SK-N-SH (cell line): ENCODE measurements around the gene DNAJC15. TPM values are rescaled to one million over a fixed set of nuclear protein-coding genes. Genes with fewer than 3 reads are reported as not detected.

Source experiments
- CTCF ChIA-PET: fragments of 300-600, 350-600 bp; formaldehyde crosslinking; extraction: SDS; loops from one replicate; lab custom pipeline; 2021; lab: Yijun Ruan, JAX
- POLR2A ChIA-PET: fragments of 350-600 bp; sonication (Branson Sonifier 250); formaldehyde crosslinking; extraction: SDS; loops from one replicate; lab custom pipeline; 2020; ENCODE audit warnings: antibody characterized with exemption, inconsistent platforms; lab: Yijun Ruan, JAX
- DNase-seq: peaks from one replicate; pipeline ENCODE4 v3.0.0; 2012
- H2AFZ ChIP-seq: fragments of 200-600 bp; sonication (generic); 2 replicates; pipeline ENCODE4 v1.8.1; 2016; ENCODE audit warnings: antibody characterized with exemption, mild to moderate bottlenecking, low read depth
- H3F3A ChIP-seq: fragments of 200-600 bp; sonication (generic); replicated peaks from 2 replicates; pipeline ENCODE3; 2016; ENCODE audit warnings: antibody characterized with exemption, mild to moderate bottlenecking; ENCODE audit not compliant: insufficient read depth
- H3K27ac ChIP-seq, 2 experiments: fragments of 200-500 bp in 1 of 2; fragments of 200-600 bp in 1 of 2; sonication (Bioruptor generic) in 1 of 2; sonication (generic), shearing (Covaris generic) in 1 of 2; 2 replicates each; pipeline versions ENCODE4 v1.5.1 to v1.6.1; 2014 to 2016; ENCODE audit warnings: low read depth in 2 of 2, inconsistent platforms in 1 of 2, low read length in 1 of 2, mild to moderate bottlenecking in 1 of 2, mixed read lengths in 1 of 2
- H3K27me3 ChIP-seq: fragments of 200-600 bp; sonication (generic), shearing (Covaris generic); 2 replicates; pipeline ENCODE4 v1.6.1; 2016; ENCODE audit warnings: mixed run types; ENCODE audit not compliant: insufficient read depth
- H3K36me3 ChIP-seq, 2 experiments: fragments of 200-500 bp in 1 of 2; fragments of 200-600 bp in 1 of 2; sonication (Bioruptor generic) in 1 of 2; sonication (generic) in 1 of 2; replicated peaks in 1 of 2; 2 replicates each; pipeline versions ENCODE3 to v1.5.1; 2014 to 2016; ENCODE audit warnings: low read length in 1 of 2, mild to moderate bottlenecking in 1 of 2; ENCODE audit not compliant: insufficient read depth in 2 of 2, control insufficient read depth in 1 of 2
- H3K4me1 ChIP-seq, 2 experiments: fragments of 200-500 bp in 1 of 2; fragments of 200-600 bp in 1 of 2; sonication (Bioruptor generic) in 1 of 2; sonication (generic), shearing (Covaris generic) in 1 of 2; 2 replicates each; pipeline versions ENCODE4 v1.5.1 to v1.6.1; 2014 to 2016; ENCODE audit warnings: low read depth in 1 of 2, low read length in 1 of 2, mixed run types in 1 of 2; ENCODE audit not compliant: insufficient read depth in 2 of 2, control insufficient read depth in 1 of 2
- H3K4me2 ChIP-seq: fragments of 200-600 bp; sonication (generic), shearing (Covaris generic); 2 replicates; pipeline ENCODE4 v1.6.1; 2017; ENCODE audit warnings: mixed run types
- H3K4me3 ChIP-seq, 2 experiments: fragments of 200-500 bp in 1 of 2; fragments of 200-600 bp in 1 of 2; sonication (Bioruptor generic) in 1 of 2; sonication (generic), shearing (Covaris generic) in 1 of 2; 2 replicates each; pipeline versions ENCODE4 v1.5.1 to v1.8.1; 2014 to 2016; ENCODE audit warnings: low read depth in 2 of 2, inconsistent platforms in 1 of 2, low read length in 1 of 2, mild to moderate bottlenecking in 1 of 2, mixed read lengths in 1 of 2, moderate library complexity in 1 of 2
- H3K79me2 ChIP-seq: fragments of 200-600 bp; sonication (generic); 2 replicates; pipeline ENCODE4 v1.8.1; 2017; ENCODE audit warnings: mild to moderate bottlenecking; ENCODE audit not compliant: insufficient read depth
- H3K9ac ChIP-seq: fragments of 200-600 bp; sonication (generic); 2 replicates; pipeline ENCODE4 v1.6.1; 2017; ENCODE audit warnings: mixed run types
- H3K9me2 ChIP-seq: fragments of 200-600 bp; sonication (generic); 2 replicates; pipeline ENCODE4 v1.6.1; 2017; ENCODE audit warnings: mixed run types
- H3K9me3 ChIP-seq: fragments of 200-600 bp; sonication (generic); 2 replicates; pipeline ENCODE4 v1.6.1; 2017; ENCODE audit warnings: mixed run types, mild to moderate bottlenecking, moderate library complexity
- H4K20me1 ChIP-seq: fragments of 200-600 bp; sonication (generic); 2 replicates; pipeline ENCODE4 v1.6.1; 2017; ENCODE audit warnings: mild to moderate bottlenecking, mixed run types; ENCODE audit not compliant: insufficient read depth
- CHD2 ChIP-seq: fragments of 150-350 bp; IDR thresholded peaks from 2 replicates; pipeline ENCODE4 v1.6.1; 2018; ENCODE audit warnings: low read length; ENCODE audit not compliant: partially characterized antibody
- ELF1 ChIP-seq: IDR thresholded peaks from 2 replicates; pipeline ENCODE4 v1.4.0; 2012
- EP300 ChIP-seq, 2 experiments: IDR thresholded peaks; 2 replicates each; pipeline versions ENCODE4 v1.4.0 to v1.6.1; 2012; ENCODE audit warnings: borderline replicate concordance in 1 of 2, low read depth in 1 of 2, low read length in 1 of 2
- FOSL2 ChIP-seq: IDR thresholded peaks from 2 replicates; pipeline ENCODE4 v1.4.0; 2012; ENCODE audit warnings: low read depth, mild to moderate bottlenecking, moderate library complexity, borderline replicate concordance
- FOXM1 ChIP-seq: IDR thresholded peaks from 2 replicates; pipeline ENCODE4 v1.4.0; 2012; ENCODE audit warnings: low read depth, mild to moderate bottlenecking
- MEF2A ChIP-seq: IDR thresholded peaks from 2 replicates; pipeline ENCODE4 v1.4.0; 2012; ENCODE audit warnings: low read depth, borderline replicate concordance
- MXI1 ChIP-seq: IDR thresholded peaks from 2 replicates; pipeline ENCODE4 v1.6.1; 2012; ENCODE audit warnings: mild to moderate bottlenecking, low read depth, low read length, improper control_type of control experiment
- NFIC ChIP-seq: IDR thresholded peaks from 2 replicates; pipeline ENCODE4 v1.4.0; 2012; ENCODE audit warnings: borderline replicate concordance
- NRF1 ChIP-seq: IDR thresholded peaks from 2 replicates; pipeline ENCODE4 v1.6.1; 2012; ENCODE audit warnings: low read depth, mild to moderate bottlenecking, low read length
- POLR2AphosphoS5 ChIP-seq: IDR thresholded peaks from 2 replicates; pipeline ENCODE4 v1.6.1; 2012; ENCODE audit warnings: low read depth, low read length
- RFX5 ChIP-seq: IDR thresholded peaks from 2 replicates; pipeline ENCODE4 v1.6.1; 2012; ENCODE audit warnings: mild to moderate bottlenecking, improper control_type of control experiment, low read length
- TEAD4 ChIP-seq: IDR thresholded peaks from 2 replicates; pipeline ENCODE4 v1.4.0; 2012; ENCODE audit warnings: mild to moderate bottlenecking, borderline replicate concordance; ENCODE audit not compliant: insufficient read depth
- USF2 ChIP-seq: fragments of 150-350 bp; IDR thresholded peaks from 2 replicates; pipeline ENCODE4 v1.6.1; 2017; ENCODE audit warnings: antibody characterized with exemption, low read length, low read depth, borderline replicate concordance
- YY1 ChIP-seq: IDR thresholded peaks from 2 replicates; pipeline ENCODE4 v1.4.0; 2012; ENCODE audit warnings: low read depth, mild to moderate bottlenecking
- WGBS: methylation state at CpG from one replicate; pipeline ENCODE4 v1.1.6; 2017; ENCODE audit warnings: low lambda C conversion rate; 5-methylcytosine and 5-hydroxymethylcytosine counted together
- polyA plus RNA-seq, 3 experiments: library from polyadenylated mRNA; depleted of rRNA; stranded (reverse); fragments of >200 nt; gene quantifications; 2 replicates each; pipeline ENCODE4 v1.2.3, GENCODE V29; 2012
- TF ChIP-seq, protein P1 (sequence below): fragments of 200-600 bp; sonication (generic); IDR thresholded peaks from 2 replicates; pipeline ENCODE4 v1.6.1; 2017; ENCODE audit warnings: antibody characterized with exemption, mild to moderate bottlenecking, moderate library complexity
- TF ChIP-seq, protein P2 (sequence below): IDR thresholded peaks from 2 replicates; pipeline ENCODE4; 2012
- TF ChIP-seq, protein P3 (sequence below): IDR thresholded peaks from 2 replicates; pipeline ENCODE4 v1.4.0; 2012; ENCODE audit warnings: low read depth, borderline replicate concordance

The DNAJC15 gene
- polyA plus RNA-seq, 1 of the 3 experiments (the other 2 are of a cell fraction): 18.4 TPM

DNA sequence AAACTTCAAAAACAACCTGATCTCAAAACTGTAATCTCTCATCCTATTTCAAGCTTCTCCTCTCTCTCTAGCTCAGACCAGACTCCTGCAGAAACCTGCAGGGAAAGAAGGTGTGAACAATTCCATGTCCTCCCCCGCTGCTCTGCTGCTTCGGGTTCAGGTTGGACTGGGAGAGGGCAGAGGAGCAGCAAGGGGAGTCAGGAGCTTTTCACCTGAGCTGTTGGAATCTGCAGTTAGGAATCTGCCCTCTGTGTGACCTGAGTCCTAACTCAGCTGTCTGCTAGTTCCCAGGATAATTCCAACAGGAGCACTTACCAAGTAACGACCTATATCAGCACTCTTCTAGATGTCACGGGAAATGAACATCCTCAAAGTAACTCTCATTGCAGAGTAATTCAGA is 118.3 kb downstream of the DNAJC15 start:
- Histone ChIP-seq H3K79me2 (no peaks in the 10 kb centered on the region), H3K27me3 (peaks cover 4% of the 10 kb centered on the region; the same call in 1 of the 2 replicates), H3K4me3 (no peak overlapping the region), H2AFZ (no peak overlapping the region), H3K36me3 (no peaks in the 10 kb centered on the region), H3F3A (no peaks in the 10 kb centered on the region), H4K20me1 (no peaks in the 10 kb centered on the region)
- POLR2A ChIA-PET: no interaction called here
- WGBS: 93% methylated on average over 4 of the region's 4 CpGs
- TF ChIP-seq ELF1: no peak
- TF ChIP-seq, all 33 proteins: peak for 0
- H3K9me2 ChIP-seq: no peaks in the 10 kb centered on the region
- peaks cover 0 to 4% of the 10 kb centered on the region in 2 experiments; a peak in 1 of 4 replicates for H3K4me1 ChIP-seq
- H3K9ac ChIP-seq: no peak overlapping the region
- H3K4me2 ChIP-seq: no peak overlapping the region
- H3K27ac ChIP-seq: no peak overlapping the region
- no peaks in the 10 kb centered on the region for H3K9me3 ChIP-seq
- CTCF ChIA-PET: interaction anchor here (0.9 kb wide), 2 partner anchors 12 to 22 kb away, joined by 3 read pairs; no protein-coding TSS in a partner anchor
- no peak for DNase-seq

DNA sequence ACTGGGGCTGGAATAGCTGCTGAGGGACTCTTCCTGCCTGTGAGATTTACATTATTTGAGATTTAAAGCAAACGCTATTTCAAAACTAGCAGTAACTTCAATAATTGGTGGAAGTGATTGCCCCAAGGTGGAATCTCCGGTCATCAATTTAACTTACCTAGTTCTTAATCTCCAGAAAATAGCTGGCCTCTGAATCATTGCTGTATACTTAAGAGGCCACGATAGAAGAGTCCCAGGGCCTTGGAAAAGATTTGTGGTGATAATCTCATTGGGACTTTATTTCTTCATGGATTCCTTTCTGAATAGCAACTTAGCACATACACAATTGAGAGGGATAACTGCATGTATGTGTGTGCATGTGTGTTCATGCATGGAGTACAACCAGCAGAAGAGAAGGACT is 120.2 kb downstream of the DNAJC15 start:
- Histone ChIP-seq H3K9ac (no peak overlapping the region), H3K36me3 (no peaks in the 10 kb centered on the region), H3K27ac (no peak overlapping the region), H3K4me1 (no peaks in the 10 kb centered on the region), H3F3A (no peaks in the 10 kb centered on the region), H3K79me2 (no peaks in the 10 kb centered on the region), H3K9me3 (no peaks in the 10 kb centered on the region), H2AFZ (no peak overlapping the region), H4K20me1 (no peaks in the 10 kb centered on the region), H3K27me3 (peaks cover 4% of the 10 kb centered on the region; the same call in 1 of the 2 replicates), H3K4me3 (no peak overlapping the region), H3K4me2 (no peak overlapping the region), H3K9me2 (no peaks in the 10 kb centered on the region)
- TF ChIP-seq, protein P1, sequence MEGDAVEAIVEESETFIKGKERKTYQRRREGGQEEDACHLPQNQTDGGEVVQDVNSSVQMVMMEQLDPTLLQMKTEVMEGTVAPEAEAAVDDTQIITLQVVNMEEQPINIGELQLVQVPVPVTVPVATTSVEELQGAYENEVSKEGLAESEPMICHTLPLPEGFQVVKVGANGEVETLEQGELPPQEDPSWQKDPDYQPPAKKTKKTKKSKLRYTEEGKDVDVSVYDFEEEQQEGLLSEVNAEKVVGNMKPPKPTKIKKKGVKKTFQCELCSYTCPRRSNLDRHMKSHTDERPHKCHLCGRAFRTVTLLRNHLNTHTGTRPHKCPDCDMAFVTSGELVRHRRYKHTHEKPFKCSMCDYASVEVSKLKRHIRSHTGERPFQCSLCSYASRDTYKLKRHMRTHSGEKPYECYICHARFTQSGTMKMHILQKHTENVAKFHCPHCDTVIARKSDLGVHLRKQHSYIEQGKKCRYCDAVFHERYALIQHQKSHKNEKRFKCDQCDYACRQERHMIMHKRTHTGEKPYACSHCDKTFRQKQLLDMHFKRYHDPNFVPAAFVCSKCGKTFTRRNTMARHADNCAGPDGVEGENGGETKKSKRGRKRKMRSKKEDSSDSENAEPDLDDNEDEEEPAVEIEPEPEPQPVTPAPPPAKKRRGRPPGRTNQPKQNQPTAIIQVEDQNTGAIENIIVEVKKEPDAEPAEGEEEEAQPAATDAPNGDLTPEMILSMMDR: no peak
- TF ChIP-seq MXI1 (no peak), USF2 (no peak), EP300 (IDR thresholded peaks at IDR 0.05; ENCODE audit: borderline replicate concordance in 1 of 2, low read depth in 1 of 2, low read length in 1 of 2) (no peak), ELF1 (no peak), CHD2 (no peak), NFIC (no peak), POLR2AphosphoS5 (no peak), RFX5 (no peak), FOSL2 (no peak), YY1 (no peak), NRF1 (no peak), MEF2A (no peak), FOXM1 (no peak), TEAD4 (no peak)
- TF ChIP-seq, protein P2, sequence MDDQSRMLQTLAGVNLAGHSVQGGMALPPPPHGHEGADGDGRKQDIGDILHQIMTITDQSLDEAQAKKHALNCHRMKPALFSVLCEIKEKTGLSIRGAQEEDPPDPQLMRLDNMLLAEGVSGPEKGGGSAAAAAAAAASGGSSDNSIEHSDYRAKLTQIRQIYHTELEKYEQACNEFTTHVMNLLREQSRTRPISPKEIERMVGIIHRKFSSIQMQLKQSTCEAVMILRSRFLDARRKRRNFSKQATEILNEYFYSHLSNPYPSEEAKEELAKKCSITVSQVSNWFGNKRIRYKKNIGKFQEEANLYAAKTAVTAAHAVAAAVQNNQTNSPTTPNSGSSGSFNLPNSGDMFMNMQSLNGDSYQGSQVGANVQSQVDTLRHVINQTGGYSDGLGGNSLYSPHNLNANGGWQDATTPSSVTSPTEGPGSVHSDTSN: no peak
- TF ChIP-seq, protein P3, sequence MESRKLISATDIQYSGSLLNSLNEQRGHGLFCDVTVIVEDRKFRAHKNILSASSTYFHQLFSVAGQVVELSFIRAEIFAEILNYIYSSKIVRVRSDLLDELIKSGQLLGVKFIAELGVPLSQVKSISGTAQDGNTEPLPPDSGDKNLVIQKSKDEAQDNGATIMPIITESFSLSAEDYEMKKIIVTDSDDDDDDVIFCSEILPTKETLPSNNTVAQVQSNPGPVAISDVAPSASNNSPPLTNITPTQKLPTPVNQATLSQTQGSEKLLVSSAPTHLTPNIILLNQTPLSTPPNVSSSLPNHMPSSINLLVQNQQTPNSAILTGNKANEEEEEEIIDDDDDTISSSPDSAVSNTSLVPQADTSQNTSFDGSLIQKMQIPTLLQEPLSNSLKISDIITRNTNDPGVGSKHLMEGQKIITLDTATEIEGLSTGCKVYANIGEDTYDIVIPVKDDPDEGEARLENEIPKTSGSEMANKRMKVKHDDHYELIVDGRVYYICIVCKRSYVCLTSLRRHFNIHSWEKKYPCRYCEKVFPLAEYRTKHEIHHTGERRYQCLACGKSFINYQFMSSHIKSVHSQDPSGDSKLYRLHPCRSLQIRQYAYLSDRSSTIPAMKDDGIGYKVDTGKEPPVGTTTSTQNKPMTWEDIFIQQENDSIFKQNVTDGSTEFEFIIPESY: no peak
- 42% methylated on average over 3 of the region's 3 CpGs for WGBS
- ChIA-PET POLR2A (no interaction called here), CTCF (no interaction called here)
- no peak for DNase-seq
